DMS153 treated with DMSO at 0.1 percent for 48 hours (cell line): ENCODE data around the gene ACAT2.
"Not testable (repeated sequence)": the region's sequence is repeated elsewhere in the genome, so short reads cannot be mapped to it uniquely, and the experiment has no call there.

ENCODE experiments used
- DNase-seq: peaks from one replicate; lab custom pipeline; 2025; ENCODE audit not compliant: unreplicated experiment; lab: John Stamatoyannopoulos, UW

ACAT2 gene

GRCh38 chr6:159761873-159762680 is at the start of gene ACAT2:
Gene ACAT2 (plus strand): TSS chr6:159762045. CDS start chr6:159762088, 43 bp downstream.
- DNase-seq, result peak; percentile 90

- not testable (repeated sequence) for DNase-seq
Observed at GRCh38 chr6:159712389-159712788, 49.5 kb upstream of the ACAT2 start.

GRCh38 chr6:159713984-159714383 is 47.9 kb upstream of the ACAT2 start:
- no peak for DNase-seq

- no peak for DNase-seq
Observed at GRCh38 chr6:159714404-159714803, 47.4 kb upstream of the ACAT2 start.

- no peak for DNase-seq
Observed at GRCh38 chr6:159715166-159715565, 46.7 kb upstream of the ACAT2 start.

GRCh38 chr6:159715605-159716004 is 46.2 kb upstream of the ACAT2 start:
- DNase-seq, result no peak

- no peak for DNase-seq
Observed at GRCh38 chr6:159716247-159717096, 45.4 kb upstream of the ACAT2 start.

- DNase-seq, result no peak
Observed at GRCh38 chr6:159718634-159719033, 43.2 kb upstream of the ACAT2 start.

- no peak for DNase-seq
Observed at GRCh38 chr6:159719287-159719686, 42.6 kb upstream of the ACAT2 start.

GRCh38 chr6:159720708-159721107 is 41.1 kb upstream of the ACAT2 start:
- peak; percentile 5 for DNase-seq

GRCh38 chr6:159721981-159722380 is 39.9 kb upstream of the ACAT2 start:
- DNase-seq, result not testable (repeated sequence)

- DNase-seq, result no peak
Observed at GRCh38 chr6:159722655-159723054, 39.2 kb upstream of the ACAT2 start.

- DNase-seq, result no peak
Observed at GRCh38 chr6:159723259-159723658, 38.6 kb upstream of the ACAT2 start.

- DNase-seq, result no peak
Observed at GRCh38 chr6:159724778-159725177, 37.1 kb upstream of the ACAT2 start.

GRCh38 chr6:159725208-159725607 is 36.6 kb upstream of the ACAT2 start:
- not testable (repeated sequence) for DNase-seq

GRCh38 chr6:159726255-159726917 is 35.5 kb upstream of the ACAT2 start:
- peak; percentile 59 for DNase-seq

- DNase-seq, result peak; percentile 93
Observed at GRCh38 chr6:159726918-159727716, 34.7 kb upstream of the ACAT2 start, which contains the start of gene WTAP. Gene WTAP (plus strand): TSS chr6:159727506. CDS start chr6:159736266, 8,760 bp downstream.

- DNase-seq, result no peak
Observed at GRCh38 chr6:159727717-159728445, 34.0 kb upstream of the ACAT2 start.

GRCh38 chr6:159728531-159728964 is 33.3 kb upstream of the ACAT2 start:
- DNase-seq, result no peak
